HG02763 (cell line): ENCODE data around the gene CASQ1.
A peak's percentile ranks its signal among the peaks of the same experiment; 100 is the strongest.

Experiments
- ATAC-seq: cut with Tn5 transposase; IDR thresholded peaks from one replicate; pipeline ENCODE4 v1.9.1; 2021; ENCODE audit warnings: mild to moderate bottlenecking, moderate library complexity; ENCODE audit not compliant: unreplicated experiment

CASQ1 gene

GRCh38 chr1:160168016-160168415, 22.4 kb upstream of the CASQ1 start:
- no peak for ATAC-seq

GRCh38 chr1:160168609-160169369, 21.6 kb upstream of the CASQ1 start:
- no peak for ATAC-seq

- ATAC-seq, result no peak
Measured at GRCh38 chr1:160169553-160170399, 20.6 kb upstream of the CASQ1 start.

- ATAC-seq, result no peak
Measured at GRCh38 chr1:160171354-160171753, 19.0 kb upstream of the CASQ1 start.

DNA sequence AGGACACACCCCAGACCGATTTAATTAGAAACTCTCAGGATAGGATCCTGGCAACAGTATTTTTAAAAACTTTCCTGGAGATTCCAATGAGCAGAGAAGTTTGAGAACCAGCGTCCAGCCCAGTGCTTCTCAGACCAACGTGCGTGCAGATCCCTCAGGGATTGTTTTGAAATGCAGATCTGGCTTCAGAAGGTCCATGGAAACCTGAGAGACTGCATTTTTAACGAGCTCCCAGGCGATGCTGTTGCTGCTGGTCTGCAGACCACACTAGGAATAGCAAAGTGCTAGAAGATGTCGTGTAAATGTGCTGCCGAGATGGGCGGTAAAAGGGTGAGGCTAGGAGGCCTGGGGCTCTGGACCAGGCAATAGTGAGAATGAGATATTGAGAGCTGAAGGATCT, 18.4 kb upstream of the CASQ1 start:
- no peak for ATAC-seq

DNA sequence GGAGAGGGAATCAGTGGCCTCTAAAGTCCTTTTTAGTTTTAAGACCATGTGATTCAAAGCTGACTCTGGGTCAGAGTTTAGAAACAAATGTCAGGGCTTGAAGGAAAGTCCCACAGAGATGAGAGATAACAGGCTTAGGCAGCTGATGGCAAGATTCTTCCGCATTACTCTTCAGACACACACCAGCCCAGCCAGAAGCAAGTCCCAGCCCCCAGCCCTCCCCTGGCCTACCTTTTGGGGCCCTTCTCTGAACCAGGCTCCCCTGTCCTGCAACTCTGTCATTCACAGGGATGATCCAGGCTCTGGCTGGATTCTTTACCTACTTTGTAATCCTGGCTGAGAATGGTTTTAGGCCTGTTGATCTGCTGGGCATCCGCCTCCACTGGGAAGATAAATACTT, 13.1 kb upstream of the CASQ1 start:
- no peak for ATAC-seq

GRCh38 chr1:160177667-160178066, 12.7 kb upstream of the CASQ1 start:
- no peak for ATAC-seq

GRCh38 chr1:160178731-160179130, 11.6 kb upstream of the CASQ1 start:
- ATAC-seq, result no peak

- ATAC-seq, result no peak
Measured at GRCh38 chr1:160179336-160179735, 11.0 kb upstream of the CASQ1 start.

- no peak for ATAC-seq
Measured at GRCh38 chr1:160186246-160186645, 4.1 kb upstream of the CASQ1 start.

- ATAC-seq, result no peak
Measured at GRCh38 chr1:160186729-160187128, 3.6 kb upstream of the CASQ1 start.

GRCh38 chr1:160187407-160187806, 3.0 kb upstream of the CASQ1 start:
- no peak for ATAC-seq

GRCh38 chr1:160188341-160188740, 2.0 kb upstream of the CASQ1 start:
- ATAC-seq, result no peak

- ATAC-seq, result no peak
Measured at GRCh38 chr1:160191756-160192155, 1.4 kb downstream of the CASQ1 start.

DNA sequence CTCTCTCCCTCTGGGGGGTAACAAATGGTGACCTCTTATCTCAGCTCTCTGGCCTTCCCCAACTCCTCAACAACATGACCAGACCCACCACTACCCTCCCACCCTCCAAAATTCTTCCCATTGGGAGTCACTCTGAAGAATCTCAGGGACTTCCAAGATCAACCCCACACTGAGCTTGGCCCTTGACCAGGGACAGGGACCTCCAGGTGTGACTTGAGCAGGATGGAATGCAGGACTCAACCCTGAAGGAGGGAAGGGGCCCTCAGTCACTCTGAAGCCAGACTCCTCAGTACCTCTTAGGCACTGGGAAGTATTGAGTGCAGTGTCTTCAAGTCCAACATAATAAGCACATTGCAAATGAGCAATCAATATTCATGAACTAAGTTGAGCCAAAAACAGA, 1.9 kb downstream of the CASQ1 start:
- no peak for ATAC-seq

DNA sequence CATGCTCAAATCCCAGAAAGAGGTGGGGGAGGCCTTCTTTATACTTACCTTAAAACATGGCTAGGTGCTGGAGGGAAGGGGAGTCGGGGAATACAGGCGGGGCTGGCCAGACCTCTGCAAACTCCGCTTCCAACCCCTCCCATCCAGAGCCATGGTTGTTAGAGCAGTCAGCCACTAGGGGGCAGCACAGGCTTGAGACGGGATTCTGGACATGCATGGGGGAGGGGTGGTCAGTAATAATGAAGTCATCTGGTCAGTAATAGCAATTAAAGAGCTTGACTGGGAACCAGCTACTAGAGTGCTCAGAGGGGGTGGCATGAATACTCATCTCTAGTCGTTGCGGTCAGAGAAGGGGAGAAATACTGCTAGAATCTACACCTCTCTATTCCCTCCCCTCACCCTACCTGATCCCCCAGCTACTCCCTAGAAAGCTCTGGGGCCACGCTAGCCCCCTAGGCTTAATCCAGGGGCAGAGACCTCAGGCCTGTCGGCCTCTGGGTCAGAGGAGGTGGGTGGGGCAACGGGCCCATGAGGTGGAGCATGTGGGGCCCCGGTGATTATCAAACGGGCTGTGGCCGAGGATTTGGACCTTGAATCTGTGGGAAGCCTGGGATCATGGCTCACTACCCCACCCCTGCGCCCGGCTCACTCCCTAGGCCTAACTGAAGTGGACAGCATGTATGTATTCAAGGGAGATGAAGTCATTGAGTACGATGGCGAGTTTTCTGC, 2.9 kb downstream of the CASQ1 start:
- ATAC-seq, result peak; percentile 65

DNA sequence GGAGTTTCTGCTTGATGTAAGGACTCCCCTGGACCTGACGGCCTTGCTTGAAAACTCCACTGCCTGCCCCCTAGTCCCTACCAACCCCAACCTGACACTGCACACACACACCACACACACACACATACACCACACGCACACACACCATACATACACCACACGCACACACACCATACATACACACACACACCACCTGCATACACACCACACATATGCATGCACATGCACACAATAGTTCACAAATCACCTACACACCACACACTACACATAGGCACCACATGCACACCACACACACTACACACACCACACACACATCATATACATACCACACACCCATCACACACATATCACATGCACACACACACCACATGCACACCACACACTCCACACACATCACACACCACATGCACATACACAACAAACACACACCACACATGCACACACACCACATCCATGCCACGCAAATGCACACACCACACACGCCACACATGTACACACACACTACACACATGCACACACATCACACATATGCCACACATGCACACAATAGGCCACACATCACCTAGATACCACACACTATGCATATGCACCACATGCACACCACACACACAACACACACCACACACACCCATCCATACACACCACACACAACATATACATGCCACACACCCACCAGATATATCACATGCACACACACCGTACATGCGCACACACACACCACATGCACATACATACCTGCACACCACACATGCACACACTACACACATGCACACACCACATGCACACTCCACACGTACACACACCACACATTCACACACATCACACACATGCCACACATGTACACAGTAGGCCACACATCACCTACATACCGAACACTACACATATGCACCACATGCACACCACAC, 3.7 kb downstream of the CASQ1 start:
- no peak for ATAC-seq

- no peak for ATAC-seq
Measured at GRCh38 chr1:160194737-160195059, 4.3 kb downstream of the CASQ1 start.

DNA sequence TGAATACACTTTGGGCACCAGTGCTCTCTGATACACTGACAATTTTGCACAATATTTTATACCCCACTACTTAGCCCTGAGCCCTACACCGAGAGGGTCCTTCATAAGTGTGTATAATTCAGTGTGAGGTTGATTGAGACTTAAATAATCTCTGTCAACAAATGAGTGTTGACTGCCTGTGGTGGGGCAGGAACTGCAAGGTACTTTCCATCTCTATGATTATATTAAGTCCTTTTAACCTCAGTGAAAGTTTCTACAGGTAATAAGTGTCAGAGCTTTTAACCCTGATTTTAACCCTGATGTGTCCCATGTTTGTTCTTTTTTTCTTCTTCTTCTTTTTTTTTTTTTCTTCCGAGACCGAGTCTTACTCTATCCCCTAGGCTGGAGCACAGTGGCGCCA, 5.8 kb downstream of the CASQ1 start:
- no peak for ATAC-seq

GRCh38 chr1:160197231-160197630, 6.9 kb downstream of the CASQ1 start:
- ATAC-seq, result no peak

- ATAC-seq, result no peak
Measured at GRCh38 chr1:160200786-160201185, 10.4 kb downstream of the CASQ1 start.
